Activated T-helper 1 cell treated with anti-CD3 and anti-CD28 coated beads, Interleukin-12 subunit alpha, Interleukin-12 subunit beta, Interleukin-2, Interleukin-4 antibody, amounts not matched to agents 30 ng/mL and 10 ng/mL and 1 ng/mL, durations not matched to agents 14 hours and 24 hours and 36 hours (primary cell): ENCODE data around the gene TRIM36. TPM values are rescaled to one million over a fixed set of nuclear protein-coding genes. Genes with fewer than 3 reads are reported as not detected.

Experiments used
- DNase-seq: peaks from one replicate; pipeline ENCODE4 v3.0.0; 2021; ENCODE audit warnings: low spot score
- H3K27ac Mint-ChIP-seq: one replicate; pipeline ENCODE4 v1.8.0; 2021; ENCODE audit warnings: mild to moderate bottlenecking, mixed read lengths
- H3K27me3 Mint-ChIP-seq: one replicate; pipeline ENCODE4 v1.8.0; 2022; ENCODE audit warnings: mild to moderate bottlenecking, moderate library complexity, mixed read lengths; ENCODE audit not compliant: insufficient read depth
- H3K36me3 Mint-ChIP-seq: one replicate; pipeline ENCODE4 v1.8.0; 2021; ENCODE audit warnings: low read depth, mixed read lengths
- H3K4me1 Mint-ChIP-seq: one replicate; pipeline ENCODE4 v1.8.0; 2021; ENCODE audit warnings: low read depth, mixed read lengths
- H3K4me3 Mint-ChIP-seq: one replicate; pipeline ENCODE4 v1.8.0; 2021; ENCODE audit warnings: mild to moderate bottlenecking, moderate library complexity, mixed read lengths
- H3K9me3 Mint-ChIP-seq: one replicate; pipeline ENCODE4 v1.8.0; 2021; ENCODE audit warnings: mixed read lengths
- intact Hi-C: fragments of 100-400 bp; cut with micrococcal nuclease; formaldehyde crosslinking; loops from one replicate; pipeline ENCODE4 v1.15.1; 2024
- total RNA-seq: library from RNA; stranded (reverse); gene quantifications from 2 replicates; pipeline ENCODE4 v1.2.3, GENCODE V29; 2022

The TRIM36 gene
- total RNA-seq, 1 donor from 2014 or later: not detected

GRCh38 chr5:115184770-115185169 lies 15.1 kb upstream of the TRIM36 start:
- H3K4me3 Mint-ChIP-seq: no peak overlapping the region
- H3K27ac Mint-ChIP-seq: no peak overlapping the region
- peaks cover 51% of the 10 kb centered on the region for H3K27me3 Mint-ChIP-seq
- intact Hi-C loops: no loop called here
- no peaks in the 10 kb centered on the region for H3K9me3 Mint-ChIP-seq
- no peaks in the 10 kb centered on the region for H3K36me3 Mint-ChIP-seq
- DNase-seq: no peak
- peaks cover 8% of the 10 kb centered on the region for H3K4me1 Mint-ChIP-seq

- Mint-ChIP-seq H3K36me3 (no peaks in the 10 kb centered on the region), H3K27ac (no peak overlapping the region), H3K4me1 (peaks cover 10% of the 10 kb centered on the region), H3K27me3 (peaks cover 78% of the 10 kb centered on the region), H3K4me3 (no peak overlapping the region), H3K9me3 (no peaks in the 10 kb centered on the region)
- DNase-seq: no peak
- intact Hi-C loops: loop anchor here (1.0 kb wide), 2 partner anchors 10 to 28 kb away; no protein-coding TSS in a partner anchor
These were observed 12.0 kb upstream of the TRIM36 start for GRCh38 chr5:115181757-115182156.

GRCh38 chr5:115180165-115180709 lies 10.5 kb upstream of the TRIM36 start:
- no peaks in the 10 kb centered on the region for H3K9me3 Mint-ChIP-seq
- H3K27ac Mint-ChIP-seq: peak overlapping the region; percentile 40
- H3K36me3 Mint-ChIP-seq: no peaks in the 10 kb centered on the region
- peak; percentile 5 for DNase-seq
- peaks cover 10% of the 10 kb centered on the region for H3K4me1 Mint-ChIP-seq
- intact Hi-C loops: no loop called here
- H3K27me3 Mint-ChIP-seq: peaks cover 85% of the 10 kb centered on the region
- H3K4me3 Mint-ChIP-seq: peak overlapping the region; percentile 83

GRCh38 chr5:115179394-115180164 lies 9.9 kb upstream of the TRIM36 start:
- Mint-ChIP-seq H3K4me1 (peaks cover 10% of the 10 kb centered on the region), H3K4me3 (peak overlapping the region; percentile 83), H3K9me3 (no peaks in the 10 kb centered on the region), H3K27ac (peak overlapping the region; percentile 40), H3K36me3 (no peaks in the 10 kb centered on the region), H3K27me3 (peaks cover 88% of the 10 kb centered on the region)
- DNase-seq: no peak
- intact Hi-C loops: loop anchor here (10.0 kb wide), 1 partner anchor 905 kb away; the partner anchor contains the start of gene COMMD10

GRCh38 chr5:115179030-115179393 lies 9.3 kb upstream of the TRIM36 start:
- intact Hi-C loops: loop anchor here (10.0 kb wide), 1 partner anchor 906 kb away; the partner anchor contains the start of gene COMMD10
- Mint-ChIP-seq H3K27ac (no peak overlapping the region), H3K4me3 (no peak overlapping the region), H3K27me3 (peaks cover 87% of the 10 kb centered on the region), H3K4me1 (peaks cover 10% of the 10 kb centered on the region), H3K36me3 (no peaks in the 10 kb centered on the region), H3K9me3 (no peaks in the 10 kb centered on the region)
- DNase-seq: no peak

- DNase-seq: no peak
- peaks cover 8% of the 10 kb centered on the region for H3K36me3 Mint-ChIP-seq
- H3K4me1 Mint-ChIP-seq: peaks cover 6% of the 10 kb centered on the region
- intact Hi-C loops: loop anchor here (1.0 to 10.0 kb wide), 7 partner anchors 10 to 914 kb away; partner anchors contain the start of genes CCDC112, COMMD10 and TMED7
- peaks cover 70% of the 10 kb centered on the region for H3K27me3 Mint-ChIP-seq
- peak overlapping the region; percentile 70 for H3K4me3 Mint-ChIP-seq
- peaks cover 15% of the 10 kb centered on the region for H3K9me3 Mint-ChIP-seq
- H3K27ac Mint-ChIP-seq: no peak overlapping the region
These were observed 1.3 kb upstream of the TRIM36 start for GRCh38 chr5:115170929-115171510.

GRCh38 chr5:115170134-115170928 lies 623 bp upstream of the TRIM36 start:
- DNase-seq: peak; percentile 14
- peak overlapping the region; percentile 82 for H3K4me3 Mint-ChIP-seq
- H3K9me3 Mint-ChIP-seq: peaks cover 16% of the 10 kb centered on the region
- intact Hi-C loops: loop anchor here (1.0 to 10.0 kb wide), 6 partner anchors 39 to 914 kb away; partner anchors contain the start of genes CCDC112, COMMD10 and TMED7
- peaks cover 6% of the 10 kb centered on the region for H3K4me1 Mint-ChIP-seq
- H3K27ac Mint-ChIP-seq: no peak overlapping the region
- peaks cover 8% of the 10 kb centered on the region for H3K36me3 Mint-ChIP-seq
- H3K27me3 Mint-ChIP-seq: peaks cover 67% of the 10 kb centered on the region

GRCh38 chr5:115168829-115169486 lies 750 bp downstream of the TRIM36 start:
- Mint-ChIP-seq H3K4me1 (peaks cover 6% of the 10 kb centered on the region), H3K9me3 (peaks cover 16% of the 10 kb centered on the region), H3K27me3 (peaks cover 56% of the 10 kb centered on the region), H3K4me3 (peak overlapping the region; percentile 82), H3K27ac (no peak overlapping the region), H3K36me3 (peaks cover 8% of the 10 kb centered on the region)
- no peak for DNase-seq
- intact Hi-C loops: loop anchor here (1.0 to 5.0 kb wide), 2 partner anchors 72 to 672 kb away; partner anchors contain the start of genes AP3S1 and ATG12

GRCh38 chr5:115166744-115167393 lies 2.8 kb downstream of the TRIM36 start:
- no peak for DNase-seq
- H3K4me1 Mint-ChIP-seq: peaks cover 6% of the 10 kb centered on the region
- no peak overlapping the region for H3K4me3 Mint-ChIP-seq
- peaks cover 16% of the 10 kb centered on the region for H3K9me3 Mint-ChIP-seq
- H3K36me3 Mint-ChIP-seq: peaks cover 8% of the 10 kb centered on the region
- intact Hi-C loops: loop anchor here (5.0 kb wide), 1 partner anchor 70 kb away; no protein-coding TSS in a partner anchor
- H3K27me3 Mint-ChIP-seq: peaks cover 37% of the 10 kb centered on the region
- H3K27ac Mint-ChIP-seq: no peak overlapping the region

- Mint-ChIP-seq H3K27ac (no peak overlapping the region), H3K36me3 (peaks cover 8% of the 10 kb centered on the region), H3K4me1 (peaks cover 6% of the 10 kb centered on the region), H3K4me3 (no peak overlapping the region), H3K9me3 (peaks cover 16% of the 10 kb centered on the region), H3K27me3 (peaks cover 31% of the 10 kb centered on the region)
- DNase-seq: no peak
- intact Hi-C loops: loop anchor here (5.0 kb wide), 1 partner anchor 68 kb away; no protein-coding TSS in a partner anchor
These were observed 3.9 kb downstream of the TRIM36 start for GRCh38 chr5:115165790-115166189.

- no peak for DNase-seq
- Mint-ChIP-seq H3K4me3 (no peak overlapping the region), H3K27me3 (peaks cover 28% of the 10 kb centered on the region), H3K27ac (no peak overlapping the region), H3K36me3 (no peaks in the 10 kb centered on the region), H3K9me3 (peaks cover under 1% of the 10 kb centered on the region), H3K4me1 (no peaks in the 10 kb centered on the region)
- intact Hi-C loops: no loop called here
These were observed 8.7 kb downstream of the TRIM36 start for GRCh38 chr5:115160975-115161475.
